GM23338 (cell line): Measurements from ENCODE around the gene APOL1. TPM values are rescaled to one million over a fixed set of nuclear protein-coding genes. Genes with fewer than 3 reads are reported as not detected.

Experiments used
- ATAC-seq: fragments of 200-7000 bp; cut with Tn5 transposase; 3 replicates; pipeline ENCODE4 v1.9.1; 2020
- DNase-seq: peaks from one replicate; pipeline ENCODE4 v3.0.0-alpha.2; 2015; ENCODE audit warnings: low spot score
- H2AFZ ChIP-seq: fragments of 200-600 bp; sonication (generic); 2 replicates; pipeline ENCODE4 v1.8.0; 2016; ENCODE audit warnings: antibody characterized with exemption, mild to moderate bottlenecking, moderate library complexity
- H3F3A ChIP-seq: fragments of 200-600 bp; sonication (generic); replicated peaks from 2 replicates; pipeline ENCODE4 v1.8.0; 2017; ENCODE audit warnings: antibody characterized with exemption, mixed run types, low read depth
- H3K27ac ChIP-seq: fragments of 200-600 bp; sonication (generic); 2 replicates; pipeline ENCODE4 v1.6.1; 2016; ENCODE audit warnings: low read depth
- H3K27me3 ChIP-seq: fragments of 200-600 bp; sonication (generic); 2 replicates; pipeline ENCODE4 v1.8.0; 2016; ENCODE audit warnings: mild to moderate bottlenecking, mixed run types, moderate library complexity; ENCODE audit not compliant: insufficient read depth
- H3K36me3 ChIP-seq: fragments of 200-600 bp; sonication (generic); 2 replicates; pipeline ENCODE4 v1.8.0; 2016; ENCODE audit warnings: mild to moderate bottlenecking; ENCODE audit not compliant: insufficient read depth
- H3K4me1 ChIP-seq: fragments of 200-600 bp; sonication (generic); 2 replicates; pipeline ENCODE4 v1.8.0; 2016; ENCODE audit warnings: mild to moderate bottlenecking, moderate library complexity; ENCODE audit not compliant: insufficient read depth
- H3K4me2 ChIP-seq: fragments of 200-600 bp; sonication (generic); 2 replicates; pipeline ENCODE4 v1.7.1; 2017; ENCODE audit warnings: mixed run types
- H3K4me3 ChIP-seq: fragments of 200-600 bp; sonication (generic); 2 replicates; pipeline ENCODE4 v1.6.1; 2016; ENCODE audit warnings: mixed run types
- H3K79me2 ChIP-seq: fragments of 200-600 bp; sonication (generic); replicated peaks from 2 replicates; pipeline ENCODE4 v1.8.0; 2017; ENCODE audit warnings: mild to moderate bottlenecking; ENCODE audit not compliant: insufficient read depth
- H3K9me2 ChIP-seq: fragments of 200-600 bp; sonication (generic); 2 replicates; pipeline ENCODE4 v1.8.0; 2017; ENCODE audit not compliant: insufficient read depth
- H4K20me1 ChIP-seq: fragments of 200-600 bp; sonication (generic); replicated peaks from 2 replicates; pipeline ENCODE4 v1.8.0; 2017; ENCODE audit warnings: mild to moderate bottlenecking; ENCODE audit not compliant: insufficient read depth
- H3K27ac Mint-ChIP-seq: 2 replicates; pipeline ENCODE4 v1.8.0; 2020; ENCODE audit warnings: inconsistent platforms, mild to moderate bottlenecking, moderate library complexity, mixed read lengths
- H3K27me3 Mint-ChIP-seq: 3 replicates; pipeline ENCODE4 v1.8.0; 2022; ENCODE audit warnings: low read depth, mild to moderate bottlenecking, moderate library complexity, mixed read lengths, inconsistent platforms; ENCODE audit not compliant: insufficient read depth, poor library complexity
- H3K36me3 Mint-ChIP-seq: 3 replicates; pipeline ENCODE4 v1.8.0; 2021; ENCODE audit warnings: low read depth, mild to moderate bottlenecking, inconsistent platforms, moderate library complexity, mixed read lengths
- H3K4me1 Mint-ChIP-seq: 3 replicates; pipeline ENCODE4 v1.8.0; 2020; ENCODE audit warnings: mild to moderate bottlenecking, inconsistent platforms, mixed read lengths
- H3K4me3 Mint-ChIP-seq: 3 replicates; pipeline ENCODE4 v1.8.0; 2021; ENCODE audit warnings: moderate library complexity, mild to moderate bottlenecking, inconsistent platforms, mixed read lengths
- H3K9me3 Mint-ChIP-seq: 3 replicates; pipeline ENCODE4 v1.8.0; 2020; ENCODE audit warnings: moderate library complexity, mild to moderate bottlenecking, inconsistent platforms, mixed read lengths
- CREB1 ChIP-seq: fragments of 250-450 bp; sonication (Bioruptor Pico); IDR thresholded peaks from 2 replicates; pipeline ENCODE4 v1.5.0; 2020; ENCODE audit warnings: low read depth, mild to moderate bottlenecking, moderate library complexity
- CTCF ChIP-seq, 2 experiments: fragments of 200-600 bp in 1 of 2; sonication (generic) in 1 of 2; conservative IDR thresholded peaks; 2 replicates each; pipeline versions ENCODE4 v1.5.1 to v1.6.1; 2016 to 2017; ENCODE audit warnings: antibody characterized with exemption in 2 of 2, low read depth in 2 of 2, mild to moderate bottlenecking in 2 of 2, moderate library complexity in 1 of 2
- ETS1 ChIP-seq: IDR thresholded peaks from 2 replicates; pipeline ENCODE4 v1.6.1; 2016; ENCODE audit warnings: antibody characterized with exemption
- EZH2 ChIP-seq: fragments of 200-600 bp; sonication (generic); IDR thresholded peaks from one replicate; pipeline ENCODE4 v1.8.0; 2017; ENCODE audit warnings: antibody characterized with exemption, mild to moderate bottlenecking, low read depth; ENCODE audit not compliant: unreplicated experiment
- EZH2phosphoT487 ChIP-seq: fragments of 200-600 bp; sonication (generic); IDR thresholded peaks from one replicate; pipeline ENCODE4 v1.8.1; 2018; ENCODE audit warnings: antibody characterized with exemption; ENCODE audit not compliant: unreplicated experiment
- POLR2AphosphoS5 ChIP-seq: IDR thresholded peaks from 2 replicates; pipeline ENCODE4 v1.6.1; 2016; ENCODE audit warnings: antibody characterized with exemption, low read depth
- STAT1 ChIP-seq: IDR thresholded peaks from one replicate; pipeline ENCODE4 v1.6.1; 2016; ENCODE audit warnings: antibody characterized with exemption; ENCODE audit not compliant: unreplicated experiment
- ZNF114 ChIP-seq: fragments of 250-450 bp; sonication (Bioruptor Pico); IDR thresholded peaks from 2 replicates; pipeline ENCODE4 v1.5.0; 2020; ENCODE audit warnings: mild to moderate bottlenecking, moderate library complexity
- ZNF331 ChIP-seq: fragments of 250-450 bp; sonication (Bioruptor Pico); IDR thresholded peaks from 2 replicates; pipeline ENCODE4 v1.5.0; 2020; ENCODE audit warnings: low read depth, mild to moderate bottlenecking, moderate library complexity
- ZNF462 ChIP-seq: fragments of 250-450 bp; sonication (Bioruptor Pico); IDR thresholded peaks from 2 replicates; pipeline ENCODE4 v1.5.0; 2020; ENCODE audit warnings: mild to moderate bottlenecking, moderate library complexity
- polyA plus RNA-seq: library from polyadenylated mRNA; unstranded; fragments of >200 nt; fragmentation: Nextera tagmentation; extraction: Ambion mirVana; gene quantifications from 2 replicates; pipeline ENCODE4 v1.2.1, GENCODE V29; 2016
- total RNA-seq: library from RNA; depleted of rRNA; stranded (reverse); fragments of >200 nt; shearing (Covaris generic); gene quantifications from 2 replicates; pipeline ENCODE4 v1.2.3, GENCODE V29; 2014

APOL1 gene
- total and polyA plus RNA-seq, 2 experiments from 2014 or later: 0.11 TPM; not detected in 1

GRCh38 chr22:36294801-36295200 is 41.9 kb downstream of the APOL1 start (continued):
- TF ChIP-seq ZNF331 (no peak), CTCF (conservative IDR thresholded peaks at IDR 0.05; ENCODE audit: low read depth in 2 of 2) (no peak), POLR2AphosphoS5 (no peak), CREB1 (CRISPR knock-in tag) (no peak)

- ATAC-seq (no peak), DNase-seq (no peak)
- H3K9me2 ChIP-seq: no peaks in the 10 kb centered on the region
- no peaks in the 10 kb centered on the region for H3K4me1 ChIP-seq
- peaks cover 8% of the 10 kb centered on the region; the same call in 1 of the 2 replicates for H4K20me1 ChIP-seq
- no peak overlapping the region for H2AFZ ChIP-seq
- Mint-ChIP-seq H3K27me3 (peaks cover 4% of the 10 kb centered on the region), H3K9me3 (peaks cover 17% of the 10 kb centered on the region), H3K36me3 (peaks cover 97% of the 10 kb centered on the region), H3K4me1 (no peaks in the 10 kb centered on the region), H3K27ac (no peak overlapping the region), H3K4me3 (no peak overlapping the region)
- H3K4me3 ChIP-seq: no peak overlapping the region
- H3K79me2 ChIP-seq: no peaks in the 10 kb centered on the region
- no peaks in the 10 kb centered on the region for H3K27me3 ChIP-seq
- TF ChIP-seq STAT1 (no peak), ZNF462 (CRISPR knock-in tag) (no peak), POLR2AphosphoS5 (no peak), EZH2phosphoT487 (no peak), ZNF114 (CRISPR knock-in tag) (no peak), EZH2 (no peak), ETS1 (no peak), CREB1 (CRISPR knock-in tag) (no peak)
- H3K36me3 ChIP-seq: peaks cover 77% of the 10 kb centered on the region
- no peak overlapping the region for H3K4me2 ChIP-seq
- 0 out of 2 replicates have a peak, but pooled peaks cover 2% of the 10 kb centered on the region for H3F3A ChIP-seq
- H3K27ac ChIP-seq: no peak overlapping the region
Measured at GRCh38 chr22:36295247-36295646, 42.3 kb downstream of the APOL1 start.
